HEK293T (cell line): ENCODE results near the gene STAT6.

Source experiments
- BHLHE40 ChIP-seq: fragments of 450-650 bp; IDR thresholded peaks from 2 replicates; pipeline ENCODE4 v1.6.1; 2016; ENCODE audit warnings: mild to moderate bottlenecking, moderate library complexity, borderline replicate concordance
- CTBP1 ChIP-seq: fragments of 450-650 bp; IDR thresholded peaks from 2 replicates; pipeline ENCODE4 v1.6.1; 2016; ENCODE audit warnings: borderline replicate concordance
- ELF4 ChIP-seq: fragments of 450-650 bp; IDR thresholded peaks from 2 replicates; pipeline ENCODE4 v1.6.1; 2017; ENCODE audit warnings: antibody characterized with exemption
- FOXA1 ChIP-seq: fragments of 450-650 bp; IDR thresholded peaks from 2 replicates; pipeline ENCODE4 v1.6.1; 2016; ENCODE audit warnings: mild to moderate bottlenecking
- FOXK2 ChIP-seq: fragments of 450-650 bp; IDR thresholded peaks from 2 replicates; pipeline ENCODE4 v1.6.1; 2016; ENCODE audit warnings: mild to moderate bottlenecking
- FOXM1 ChIP-seq: fragments of 450-650 bp; IDR thresholded peaks from 2 replicates; pipeline ENCODE4 v1.6.1; 2017; ENCODE audit warnings: mild to moderate bottlenecking, borderline replicate concordance
- HDGF ChIP-seq: fragments of 450-650 bp; IDR thresholded peaks from 2 replicates; pipeline ENCODE4 v1.6.1; 2017; ENCODE audit warnings: antibody characterized with exemption, borderline replicate concordance
- LEF1 ChIP-seq: fragments of 450-650 bp; IDR thresholded peaks from 2 replicates; pipeline ENCODE4 v1.6.1; 2017; ENCODE audit warnings: mild to moderate bottlenecking, borderline replicate concordance
- NFRKB ChIP-seq: fragments of 450-650 bp; IDR thresholded peaks from 2 replicates; pipeline ENCODE4 v1.6.1; 2016; ENCODE audit warnings: mild to moderate bottlenecking, moderate library complexity
- SP1 ChIP-seq: fragments of 450-650 bp; IDR thresholded peaks from 2 replicates; pipeline ENCODE4 v1.6.1; 2017
- SUZ12 ChIP-seq: fragments of 450-650 bp; IDR thresholded peaks from 2 replicates; pipeline ENCODE4 v1.6.1; 2016; ENCODE audit warnings: mild to moderate bottlenecking
- TARDBP ChIP-seq: fragments of 450-650 bp; IDR thresholded peaks from 2 replicates; pipeline ENCODE4 v1.6.1; 2016
- ZNF384 ChIP-seq: fragments of 450-650 bp; IDR thresholded peaks from 2 replicates; pipeline ENCODE4 v1.6.1; 2016
- TF ChIP-seq, protein P1 (sequence below): fragments of 450-650 bp; IDR thresholded peaks from 2 replicates; pipeline ENCODE4 v1.6.1; 2016

DNA sequence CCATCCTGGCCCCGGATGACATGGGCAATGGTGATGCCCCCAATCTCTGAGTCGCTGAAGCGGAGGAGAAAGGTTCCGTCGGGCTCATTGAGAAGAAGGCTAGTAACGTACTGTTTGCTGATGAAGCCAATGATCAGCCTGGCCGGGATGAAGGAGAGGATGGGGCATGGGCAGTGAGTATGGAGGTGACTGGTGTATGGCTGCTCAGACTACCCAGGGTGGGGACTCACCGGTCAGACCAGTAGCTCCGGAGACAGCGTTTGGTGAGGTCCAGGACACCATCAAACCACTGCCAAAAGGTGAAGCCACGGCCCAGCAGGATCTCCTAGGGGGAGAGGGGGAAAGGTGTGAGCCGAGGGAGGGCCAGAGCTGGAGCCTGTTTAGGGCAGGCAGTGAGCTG is 11.4 kb downstream of the STAT6 start:
- TF ChIP-seq ZNF384 (no peak), FOXK2 (no peak), CTBP1 (no peak), NFRKB (no peak), SP1 (no peak), BHLHE40 (no peak), SUZ12 (no peak), ELF4 (no peak), FOXA1 (no peak), TARDBP (no peak), FOXM1 (no peak), LEF1 (no peak), HDGF (no peak)
- TF ChIP-seq, protein P1, sequence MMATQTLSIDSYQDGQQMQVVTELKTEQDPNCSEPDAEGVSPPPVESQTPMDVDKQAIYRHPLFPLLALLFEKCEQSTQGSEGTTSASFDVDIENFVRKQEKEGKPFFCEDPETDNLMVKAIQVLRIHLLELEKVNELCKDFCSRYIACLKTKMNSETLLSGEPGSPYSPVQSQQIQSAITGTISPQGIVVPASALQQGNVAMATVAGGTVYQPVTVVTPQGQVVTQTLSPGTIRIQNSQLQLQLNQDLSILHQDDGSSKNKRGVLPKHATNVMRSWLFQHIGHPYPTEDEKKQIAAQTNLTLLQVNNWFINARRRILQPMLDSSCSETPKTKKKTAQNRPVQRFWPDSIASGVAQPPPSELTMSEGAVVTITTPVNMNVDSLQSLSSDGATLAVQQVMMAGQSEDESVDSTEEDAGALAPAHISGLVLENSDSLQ: no peak
